NCI-H1930 (cell line): ENCODE measurements around the gene SPDYE18.
"Not testable (repeated sequence)": the region's sequence is repeated elsewhere in the genome, so short reads cannot be mapped to it uniquely, and the experiment has no call there.

Experiments
- DNase-seq, 2 experiments: peaks; one replicate each; lab custom pipeline; 2025; lab: John Stamatoyannopoulos, UW

Gene SPDYE18

GRCh38 chr7:77062557-77062956 lies at the start of gene SPDYE18:
SPDYE18 (minus strand) TSS chr7:77062558; CDS start chr7:77060512, 2,046 bp downstream.
- not testable (repeated sequence) for DNase-seq

DNA sequence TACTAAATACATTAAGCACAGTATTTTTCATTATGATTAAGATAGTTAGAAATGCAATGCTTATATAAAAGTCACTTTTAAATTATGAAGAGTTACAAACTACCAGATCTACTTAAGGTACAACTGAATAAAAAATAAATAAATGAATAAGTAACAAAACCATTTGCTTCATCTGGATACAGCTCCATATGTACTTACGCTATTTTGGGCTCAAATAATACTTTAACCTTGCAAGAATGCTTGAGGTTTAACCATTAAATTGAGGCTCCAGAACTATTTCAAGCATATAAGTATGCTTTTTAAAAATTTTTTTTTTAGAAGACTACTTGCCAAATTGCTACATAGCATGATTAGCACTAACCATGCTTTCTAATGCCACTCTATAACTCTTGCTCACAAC lies 46.0 kb upstream of the SPDYE18 start:
- DNase-seq, result not testable (repeated sequence)

GRCh38 chr7:77107659-77108058 lies 45.3 kb upstream of the SPDYE18 start:
- DNase-seq, result not testable (repeated sequence)

DNA sequence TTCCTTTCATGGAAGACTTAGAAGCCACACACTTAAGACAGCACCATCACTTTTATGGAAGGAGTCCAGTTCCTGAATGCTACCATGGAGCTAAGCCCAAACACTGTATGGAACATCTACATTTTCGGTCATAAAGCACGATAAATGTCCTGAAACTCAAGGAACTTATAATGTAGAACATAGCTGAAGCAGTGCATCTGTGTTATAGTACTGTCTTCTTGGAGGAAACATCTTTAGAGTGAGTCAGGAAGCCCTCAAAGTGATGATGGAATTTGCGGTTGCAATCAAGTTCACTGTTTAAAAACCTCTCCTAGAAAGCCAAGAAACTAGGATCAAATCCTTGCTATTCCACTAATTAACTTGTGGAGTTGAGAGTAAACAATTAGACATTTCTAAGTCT lies 43.5 kb upstream of the SPDYE18 start:
- not testable (repeated sequence) for DNase-seq

DNA sequence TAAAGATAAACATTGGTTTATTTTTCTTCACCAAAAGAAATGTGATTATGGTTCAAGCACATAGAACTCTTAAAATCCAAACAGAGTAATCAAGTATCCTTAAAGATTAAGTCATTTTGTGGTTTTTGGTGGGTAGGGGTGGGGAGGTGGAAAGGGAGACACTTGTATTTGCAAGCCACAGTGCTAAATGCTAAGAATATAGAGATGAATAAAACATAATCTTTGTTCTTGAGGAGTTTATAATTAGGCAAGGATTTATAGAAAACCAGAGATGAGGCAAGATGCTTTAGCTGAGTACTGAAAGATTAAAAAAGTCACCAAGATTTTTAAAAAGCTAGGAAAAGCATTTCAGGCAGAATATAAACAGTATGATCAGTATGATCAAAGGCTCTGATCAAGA lies 40.3 kb upstream of the SPDYE18 start:
- not testable (repeated sequence) for DNase-seq

GRCh38 chr7:77101187-77101586 lies 38.8 kb upstream of the SPDYE18 start:
- not testable (repeated sequence) for DNase-seq

- not testable (repeated sequence) for DNase-seq
Measured at GRCh38 chr7:77100501-77100900, 38.1 kb upstream of the SPDYE18 start.

- DNase-seq, result not testable (repeated sequence)
Measured at GRCh38 chr7:77092301-77092700, 29.9 kb upstream of the SPDYE18 start.

- not testable (repeated sequence) for DNase-seq
Measured at GRCh38 chr7:77082192-77082591, 19.8 kb upstream of the SPDYE18 start.

- not testable (repeated sequence) for DNase-seq
Measured at GRCh38 chr7:77080236-77080635, 17.9 kb upstream of the SPDYE18 start.

DNA sequence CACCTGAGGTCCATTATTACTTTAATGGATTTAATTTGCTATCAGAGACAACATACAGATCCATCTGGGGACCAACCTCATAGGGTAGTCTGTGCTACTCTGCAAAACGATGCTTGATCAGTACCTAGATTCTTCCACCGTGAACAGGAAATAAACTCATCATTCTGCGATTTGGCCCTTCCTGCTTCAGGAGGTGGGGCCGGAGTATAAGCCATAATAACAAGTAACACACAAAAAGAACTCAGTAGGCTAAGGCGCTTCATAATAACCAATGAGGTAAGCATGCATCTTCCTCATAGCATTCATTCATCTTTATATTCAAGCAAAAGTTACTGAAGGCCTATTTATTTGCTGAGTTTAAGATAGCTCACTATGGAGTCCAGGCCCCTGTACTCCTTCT lies 17.3 kb upstream of the SPDYE18 start:
- not testable (repeated sequence) for DNase-seq

DNA sequence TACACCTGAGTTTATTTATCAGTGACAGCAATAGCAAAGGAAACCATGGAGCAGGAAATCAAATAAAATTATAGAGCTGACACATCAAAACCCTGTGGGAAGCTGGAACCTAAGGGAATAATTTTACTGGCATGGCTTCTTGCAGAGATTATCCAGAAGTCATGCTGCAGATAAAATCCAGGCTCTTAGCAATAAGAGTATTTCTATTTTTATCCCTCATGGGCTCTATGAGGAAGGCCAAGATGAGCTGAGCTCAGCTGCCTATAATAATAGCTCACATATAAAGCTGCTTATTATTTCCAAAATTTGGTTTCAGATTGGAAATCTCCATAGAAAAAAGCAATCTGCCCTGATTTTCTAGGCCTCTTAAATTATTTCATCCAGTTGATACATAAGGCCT lies 16.8 kb upstream of the SPDYE18 start:
- not testable (repeated sequence) for DNase-seq

GRCh38 chr7:77077060-77077459 lies 14.7 kb upstream of the SPDYE18 start:
- DNase-seq, result not testable (repeated sequence)

- not testable (repeated sequence) for DNase-seq
Measured at GRCh38 chr7:77074786-77075396, 12.5 kb upstream of the SPDYE18 start.

GRCh38 chr7:77071108-77071507 lies 8.8 kb upstream of the SPDYE18 start:
- DNase-seq, result not testable (repeated sequence)

- DNase-seq, result not testable (repeated sequence)
Measured at GRCh38 chr7:77065869-77066268, 3.5 kb upstream of the SPDYE18 start.

GRCh38 chr7:77063732-77064131 lies 1.4 kb upstream of the SPDYE18 start:
- DNase-seq, result not testable (repeated sequence)

DNA sequence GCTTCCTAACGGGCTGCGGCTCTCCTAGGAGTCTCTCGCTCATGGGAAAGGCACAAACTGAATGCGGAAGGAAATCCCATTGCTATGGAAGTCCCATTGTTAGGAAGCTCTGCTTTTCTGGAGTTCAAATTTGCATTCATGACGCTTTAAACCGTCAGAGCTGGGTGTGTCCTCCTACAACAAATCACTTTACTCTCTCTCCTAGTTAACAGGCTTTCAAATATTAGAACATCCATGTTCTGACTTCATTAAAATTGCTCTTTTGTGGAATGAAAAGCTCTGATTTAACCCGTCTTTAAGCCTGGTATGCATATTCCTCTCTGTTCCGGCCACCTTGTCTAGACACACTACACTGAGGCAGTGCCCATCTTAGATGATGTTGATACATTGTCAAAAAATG lies 30.1 kb downstream of the SPDYE18 start, which contains the start of gene SPDYE17:
TSS of gene SPDYE17 (minus strand) at position 101 of the 400 bp plus-strand sequence. CDS start 1,791 bp downstream, outside the sequence.
- not testable (repeated sequence) for DNase-seq

- DNase-seq, result not testable (repeated sequence)
Measured at GRCh38 chr7:77026349-77026748, 36.0 kb downstream of the SPDYE18 start.

- not testable (repeated sequence) for DNase-seq
Measured at GRCh38 chr7:77010074-77010680, 52.2 kb downstream of the SPDYE18 start.

GRCh38 chr7:77008000-77008399 lies 54.4 kb downstream of the SPDYE18 start:
- DNase-seq, result not testable (repeated sequence)

GRCh38 chr7:77006127-77007110 lies 55.9 kb downstream of the SPDYE18 start:
- not testable (repeated sequence) for DNase-seq
